NK-92 treated with Interleukin-12 subunit alpha and Interleukin-12 subunit beta, amount 100 ng/mL, for 24 hours (cell line): ENCODE measurements around the gene SPATA13.
"Not testable (repeated sequence)": the region's sequence is repeated elsewhere in the genome, so short reads cannot be mapped to it uniquely, and the experiment has no call there.

ENCODE experiments used
- DNase-seq: peaks from one replicate; lab custom pipeline; 2025; lab: John Stamatoyannopoulos, UW

Gene SPATA13

GRCh38 chr13:24196593-24197197 is 36.2 kb downstream of the SPATA13 start:
- no peak for DNase-seq

- no peak for DNase-seq
Measured at GRCh38 chr13:24199016-24199415, 38.5 kb downstream of the SPATA13 start.

- DNase-seq = no peak
Measured at GRCh38 chr13:24202215-24202614, 41.7 kb downstream of the SPATA13 start.

GRCh38 chr13:24203273-24203672 is 42.8 kb downstream of the SPATA13 start:
- DNase-seq = no peak

GRCh38 chr13:24203811-24204210 is 43.3 kb downstream of the SPATA13 start:
- no peak for DNase-seq

- not testable (repeated sequence) for DNase-seq
Measured at GRCh38 chr13:24205076-24205475, 44.6 kb downstream of the SPATA13 start.

- DNase-seq = no peak
Measured at GRCh38 chr13:24207841-24208667, 47.5 kb downstream of the SPATA13 start.

- DNase-seq = no peak
Measured at GRCh38 chr13:24209138-24209537, 48.6 kb downstream of the SPATA13 start.

GRCh38 chr13:24212254-24212653 is 51.7 kb downstream of the SPATA13 start:
- no peak for DNase-seq

- no peak for DNase-seq
Measured at GRCh38 chr13:24212674-24213073, 52.2 kb downstream of the SPATA13 start.

GRCh38 chr13:24213932-24214331 is 53.4 kb downstream of the SPATA13 start:
- no peak for DNase-seq

- DNase-seq = no peak
Measured at GRCh38 chr13:24214528-24214927, 54.0 kb downstream of the SPATA13 start.

GRCh38 chr13:24215126-24215525 is 54.6 kb downstream of the SPATA13 start:
- DNase-seq = no peak

GRCh38 chr13:24215732-24216131 is 55.2 kb downstream of the SPATA13 start:
- DNase-seq = no peak

GRCh38 chr13:24216176-24216575 is 55.7 kb downstream of the SPATA13 start:
- DNase-seq = no peak

- DNase-seq = not testable (repeated sequence)
Measured at GRCh38 chr13:24216779-24217178, 56.3 kb downstream of the SPATA13 start.

GRCh38 chr13:24217601-24218281 is 57.2 kb downstream of the SPATA13 start:
- DNase-seq = no peak

- no peak for DNase-seq
Measured at GRCh38 chr13:24218338-24218737, 57.8 kb downstream of the SPATA13 start.

- DNase-seq = no peak
Measured at GRCh38 chr13:24218977-24219376, 58.5 kb downstream of the SPATA13 start.

GRCh38 chr13:24220086-24220703 is 59.7 kb downstream of the SPATA13 start:
- peak; percentile 34 for DNase-seq

- no peak for DNase-seq
Measured at GRCh38 chr13:24221007-24221406, 60.5 kb downstream of the SPATA13 start.

- no peak for DNase-seq
Measured at GRCh38 chr13:24222756-24223155, 62.2 kb downstream of the SPATA13 start.
